T-helper 2 cell treated with Interferon-gamma antibody and Interleukin-4, amounts not matched to agents 5 μg/mL and 100 μg/mL, for 36 hours (primary cell): ENCODE data around the gene PPP1R3F.
A peak's percentile ranks its signal among the peaks of the same experiment; 100 is the strongest.

Experiments
- DNase-seq: peaks from one replicate; pipeline ENCODE4 v3.0.0; 2021; ENCODE audit warnings: low spot score
- H3K27ac Mint-ChIP-seq: one replicate; pipeline ENCODE4 v1.8.0; 2021; ENCODE audit warnings: mild to moderate bottlenecking, mixed read lengths
- H3K27me3 Mint-ChIP-seq: one replicate; pipeline ENCODE4 v1.8.0; 2021; ENCODE audit warnings: low read depth, mixed read lengths
- H3K36me3 Mint-ChIP-seq: one replicate; pipeline ENCODE4 v1.8.0; 2021; ENCODE audit warnings: low read depth, mixed read lengths
- H3K4me1 Mint-ChIP-seq: one replicate; pipeline ENCODE4 v1.8.0; 2021; ENCODE audit warnings: low read depth, mixed read lengths
- H3K4me3 Mint-ChIP-seq: one replicate; pipeline ENCODE4 v1.8.0; 2022; ENCODE audit warnings: mild to moderate bottlenecking, moderate library complexity, mixed read lengths
- H3K9me3 Mint-ChIP-seq: one replicate; pipeline ENCODE4 v1.8.0; 2021; ENCODE audit warnings: mixed read lengths

The PPP1R3F gene

GRCh38 chrX:49242545-49243066 lies 27.0 kb upstream of the PPP1R3F start:
- Mint-ChIP-seq H3K4me3 (no peak overlapping the region), H3K9me3 (no peaks in the 10 kb centered on the region), H3K27me3 (no peaks in the 10 kb centered on the region), H3K36me3 (peaks cover 25% of the 10 kb centered on the region), H3K4me1 (peaks cover 3% of the 10 kb centered on the region), H3K27ac (no peak overlapping the region)
- no peak for DNase-seq

- Mint-ChIP-seq H3K27ac (no peak overlapping the region), H3K9me3 (no peaks in the 10 kb centered on the region), H3K4me1 (peaks cover 3% of the 10 kb centered on the region), H3K4me3 (no peak overlapping the region), H3K36me3 (peaks cover 25% of the 10 kb centered on the region), H3K27me3 (no peaks in the 10 kb centered on the region)
- no peak for DNase-seq
Observed at GRCh38 chrX:49243166-49243565, 26.4 kb upstream of the PPP1R3F start.

- H3K4me3 Mint-ChIP-seq = no peak overlapping the region
- H3K9me3 Mint-ChIP-seq = no peaks in the 10 kb centered on the region
- H3K27me3 Mint-ChIP-seq = no peaks in the 10 kb centered on the region
- peaks cover 3% of the 10 kb centered on the region for H3K4me1 Mint-ChIP-seq
- H3K27ac Mint-ChIP-seq = peak overlapping the region; percentile 44
- H3K36me3 Mint-ChIP-seq = peaks cover 29% of the 10 kb centered on the region
- DNase-seq = no peak
Observed at GRCh38 chrX:49244207-49244606, 25.4 kb upstream of the PPP1R3F start.

GRCh38 chrX:49246541-49246940 lies 23.1 kb upstream of the PPP1R3F start:
- no peak for DNase-seq
- H3K4me1 Mint-ChIP-seq = peaks cover 2% of the 10 kb centered on the region
- H3K27me3 Mint-ChIP-seq = no peaks in the 10 kb centered on the region
- no peaks in the 10 kb centered on the region for H3K9me3 Mint-ChIP-seq
- H3K36me3 Mint-ChIP-seq = peaks cover 30% of the 10 kb centered on the region
- peak overlapping the region; percentile 52 for H3K27ac Mint-ChIP-seq
- no peak overlapping the region for H3K4me3 Mint-ChIP-seq

- H3K4me1 Mint-ChIP-seq = peaks cover 4% of the 10 kb centered on the region
- H3K4me3 Mint-ChIP-seq = no peak overlapping the region
- H3K27ac Mint-ChIP-seq = no peak overlapping the region
- no peak for DNase-seq
- peaks cover 35% of the 10 kb centered on the region for H3K36me3 Mint-ChIP-seq
- H3K9me3 Mint-ChIP-seq = no peaks in the 10 kb centered on the region
- no peaks in the 10 kb centered on the region for H3K27me3 Mint-ChIP-seq
Observed at GRCh38 chrX:49247346-49247745, 22.2 kb upstream of the PPP1R3F start.

GRCh38 chrX:49247916-49248811 lies 21.4 kb upstream of the PPP1R3F start:
- Mint-ChIP-seq H3K27me3 (no peaks in the 10 kb centered on the region), H3K9me3 (no peaks in the 10 kb centered on the region), H3K36me3 (peaks cover 39% of the 10 kb centered on the region), H3K4me3 (no peak overlapping the region), H3K4me1 (peaks cover 5% of the 10 kb centered on the region), H3K27ac (no peak overlapping the region)
- DNase-seq = no peak

- Mint-ChIP-seq H3K36me3 (peaks cover 35% of the 10 kb centered on the region), H3K9me3 (no peaks in the 10 kb centered on the region), H3K4me3 (no peak overlapping the region), H3K27me3 (no peaks in the 10 kb centered on the region), H3K27ac (no peak overlapping the region), H3K4me1 (peaks cover 5% of the 10 kb centered on the region)
- DNase-seq = no peak
Observed at GRCh38 chrX:49249071-49249470, 20.5 kb upstream of the PPP1R3F start.

- Mint-ChIP-seq H3K27me3 (no peaks in the 10 kb centered on the region), H3K4me1 (peaks cover 5% of the 10 kb centered on the region), H3K4me3 (no peak overlapping the region), H3K9me3 (no peaks in the 10 kb centered on the region), H3K27ac (no peak overlapping the region), H3K36me3 (peaks cover 31% of the 10 kb centered on the region)
- no peak for DNase-seq
Observed at GRCh38 chrX:49249616-49250015, 20.0 kb upstream of the PPP1R3F start.

- Mint-ChIP-seq H3K27ac (no peak overlapping the region), H3K4me3 (no peak overlapping the region), H3K9me3 (no peaks in the 10 kb centered on the region), H3K4me1 (peaks cover 5% of the 10 kb centered on the region), H3K36me3 (peaks cover 27% of the 10 kb centered on the region), H3K27me3 (no peaks in the 10 kb centered on the region)
- DNase-seq = no peak
Observed at GRCh38 chrX:49250066-49250465, 19.5 kb upstream of the PPP1R3F start.

- Mint-ChIP-seq H3K4me3 (no peak overlapping the region), H3K27me3 (no peaks in the 10 kb centered on the region), H3K27ac (peak overlapping the region; percentile 49), H3K9me3 (no peaks in the 10 kb centered on the region), H3K4me1 (peaks cover 5% of the 10 kb centered on the region), H3K36me3 (peaks cover 24% of the 10 kb centered on the region)
- no peak for DNase-seq
Observed at GRCh38 chrX:49250578-49250977, 19.0 kb upstream of the PPP1R3F start.

GRCh38 chrX:49251325-49251724 lies 18.3 kb upstream of the PPP1R3F start:
- DNase-seq = no peak
- H3K27me3 Mint-ChIP-seq = no peaks in the 10 kb centered on the region
- peaks cover 22% of the 10 kb centered on the region for H3K36me3 Mint-ChIP-seq
- peaks cover 5% of the 10 kb centered on the region for H3K4me1 Mint-ChIP-seq
- H3K9me3 Mint-ChIP-seq = no peaks in the 10 kb centered on the region
- H3K4me3 Mint-ChIP-seq = no peak overlapping the region
- no peak overlapping the region for H3K27ac Mint-ChIP-seq

GRCh38 chrX:49254639-49255038 lies 15.0 kb upstream of the PPP1R3F start:
- no peaks in the 10 kb centered on the region for H3K9me3 Mint-ChIP-seq
- H3K27ac Mint-ChIP-seq = no peak overlapping the region
- no peak for DNase-seq
- H3K36me3 Mint-ChIP-seq = peaks cover 20% of the 10 kb centered on the region
- H3K27me3 Mint-ChIP-seq = no peaks in the 10 kb centered on the region
- H3K4me3 Mint-ChIP-seq = no peak overlapping the region
- peaks cover 16% of the 10 kb centered on the region for H3K4me1 Mint-ChIP-seq

GRCh38 chrX:49256268-49256995 lies 13.2 kb upstream of the PPP1R3F start:
- Mint-ChIP-seq H3K27ac (no peak overlapping the region), H3K27me3 (no peaks in the 10 kb centered on the region), H3K36me3 (peaks cover 17% of the 10 kb centered on the region), H3K4me3 (no peak overlapping the region), H3K9me3 (no peaks in the 10 kb centered on the region), H3K4me1 (peaks cover 15% of the 10 kb centered on the region)
- DNase-seq = no peak

GRCh38 chrX:49257074-49257790 lies 12.4 kb upstream of the PPP1R3F start:
- H3K27me3 Mint-ChIP-seq = no peaks in the 10 kb centered on the region
- H3K4me1 Mint-ChIP-seq = peaks cover 18% of the 10 kb centered on the region
- DNase-seq = no peak
- no peaks in the 10 kb centered on the region for H3K9me3 Mint-ChIP-seq
- peaks cover 19% of the 10 kb centered on the region for H3K36me3 Mint-ChIP-seq
- H3K27ac Mint-ChIP-seq = no peak overlapping the region
- H3K4me3 Mint-ChIP-seq = no peak overlapping the region
